Mucosa of descending colon (tissue), 3 donors: ENCODE results near the gene MINK1. TPM values are rescaled to one million over a fixed set of nuclear protein-coding genes. Genes with fewer than 3 reads are reported as not detected.

ENCODE experiments used
- ATAC-seq: fragments of 200-7000 bp; cut with Tn5 transposase; one replicate; pipeline ENCODE4 v1.9.1; 2020; ENCODE audit warnings: mild to moderate bottlenecking, moderate library complexity
- DNase-seq, 3 donors: peaks; one replicate each; pipeline ENCODE4 v3.0.0-alpha.2; 2020
- H3K36me3 ChIP-seq: fragments of 200-600 bp; one replicate; pipeline ENCODE4 v1.8.0; 2021; ENCODE audit warnings: low read depth, mild to moderate bottlenecking
- H3K4me1 ChIP-seq: fragments of 200-600 bp; one replicate; pipeline ENCODE4 v1.8.0; 2021; ENCODE audit warnings: low read depth, mild to moderate bottlenecking
- H3K4me3 ChIP-seq: fragments of 200-600 bp; one replicate; pipeline ENCODE4 v1.8.0; 2021; ENCODE audit warnings: mild to moderate bottlenecking
- H3K9me3 ChIP-seq: fragments of 200-600 bp; one replicate; pipeline ENCODE4 v1.8.0; 2021; ENCODE audit warnings: mild to moderate bottlenecking
- intact Hi-C, 2 donors: fragments of 100-400 bp; cut with DNase I in 1 of 2; cut with micrococcal nuclease in 1 of 2; formaldehyde crosslinking; loops; one replicate each; pipeline versions ENCODE4 v1.11.0 to v1.11.1; 2022; cut with DNase I, micrococcal nuclease
- total RNA-seq, 3 donors: library from RNA; stranded (reverse); fragmentation: NEBNext Ultra II Directional in 2 of 3; extraction: Animal tissue kit (Norgen Biotek cat#: 25700) in 2 of 3; gene quantifications; one replicate each; pipeline versions ENCODE4 v1.2.1 to v1.2.4, GENCODE V29; 2021 to 2023
- TF ChIP-seq, protein P1 (sequence below): fragments of 200-600 bp; IDR thresholded peaks from one replicate; pipeline ENCODE4 v1.8.0; 2022; ENCODE audit warnings: antibody characterized with exemption, mild to moderate bottlenecking
- donor health status: DM: no; HTN: no; CAD: no; lungs with moderate emphysema.
- donor health status: DM: no; HTN: no; CAD: no.
- donor health status: DM: no; HTN: yes; CAD: no.

Gene MINK1
- total RNA-seq, 3 donors from 2014 or later, result 140 to 227 (median 170) TPM

DNA sequence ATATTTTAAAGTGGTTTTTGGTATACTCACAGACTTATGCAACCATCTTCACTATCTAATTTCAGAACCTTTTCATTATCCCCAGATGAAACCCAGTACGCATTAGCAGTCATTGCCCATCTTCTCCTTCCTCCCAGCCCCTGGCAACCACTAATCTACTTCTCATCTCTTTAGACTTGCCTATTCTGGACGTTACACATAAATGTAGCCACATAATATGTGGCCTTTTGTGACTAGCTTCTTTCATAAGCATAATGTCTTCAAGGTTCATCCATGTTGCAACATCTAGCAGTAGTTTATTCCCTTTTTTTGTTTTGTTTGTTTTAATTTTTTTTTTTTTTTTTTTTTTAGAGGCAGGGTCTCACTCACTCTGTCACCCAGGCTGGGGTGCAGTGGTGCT is 37.7 kb downstream of the MINK1 start:
- no peak for DNase-seq
- no peak overlapping the region for H3K4me3 ChIP-seq
- ATAC-seq, result no peak
- TF ChIP-seq, protein P1, sequence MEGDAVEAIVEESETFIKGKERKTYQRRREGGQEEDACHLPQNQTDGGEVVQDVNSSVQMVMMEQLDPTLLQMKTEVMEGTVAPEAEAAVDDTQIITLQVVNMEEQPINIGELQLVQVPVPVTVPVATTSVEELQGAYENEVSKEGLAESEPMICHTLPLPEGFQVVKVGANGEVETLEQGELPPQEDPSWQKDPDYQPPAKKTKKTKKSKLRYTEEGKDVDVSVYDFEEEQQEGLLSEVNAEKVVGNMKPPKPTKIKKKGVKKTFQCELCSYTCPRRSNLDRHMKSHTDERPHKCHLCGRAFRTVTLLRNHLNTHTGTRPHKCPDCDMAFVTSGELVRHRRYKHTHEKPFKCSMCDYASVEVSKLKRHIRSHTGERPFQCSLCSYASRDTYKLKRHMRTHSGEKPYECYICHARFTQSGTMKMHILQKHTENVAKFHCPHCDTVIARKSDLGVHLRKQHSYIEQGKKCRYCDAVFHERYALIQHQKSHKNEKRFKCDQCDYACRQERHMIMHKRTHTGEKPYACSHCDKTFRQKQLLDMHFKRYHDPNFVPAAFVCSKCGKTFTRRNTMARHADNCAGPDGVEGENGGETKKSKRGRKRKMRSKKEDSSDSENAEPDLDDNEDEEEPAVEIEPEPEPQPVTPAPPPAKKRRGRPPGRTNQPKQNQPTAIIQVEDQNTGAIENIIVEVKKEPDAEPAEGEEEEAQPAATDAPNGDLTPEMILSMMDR, result no peak
- H3K9me3 ChIP-seq, result no peaks in the 10 kb centered on the region
- H3K36me3 ChIP-seq, result no peaks in the 10 kb centered on the region
- intact Hi-C loops, result no loop called here
- no peaks in the 10 kb centered on the region for H3K4me1 ChIP-seq

DNA sequence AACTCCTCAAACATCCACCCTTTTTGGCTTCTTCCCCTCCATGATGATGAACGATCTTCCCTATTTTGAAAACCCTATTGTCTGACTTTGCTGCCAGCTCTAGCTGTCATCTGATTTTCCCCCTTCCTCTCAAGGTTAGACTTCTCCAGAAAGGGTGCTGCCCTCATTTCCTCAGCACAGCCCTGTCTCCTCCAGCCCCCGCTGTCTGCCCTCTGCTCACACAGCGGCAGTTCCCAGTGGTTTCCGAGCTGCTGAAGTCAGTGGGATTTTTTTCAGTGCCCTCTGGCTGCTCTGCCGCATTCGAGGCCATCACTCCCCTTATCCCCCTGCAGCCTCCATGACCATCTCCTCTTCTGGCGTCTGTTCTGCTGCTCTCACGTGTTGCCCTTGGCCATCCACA is 39.6 kb downstream of the MINK1 start:
- H3K4me3 ChIP-seq, result no peak overlapping the region
- ATAC-seq (no peak), DNase-seq (no peak)
- H3K9me3 ChIP-seq, result no peaks in the 10 kb centered on the region
- no peaks in the 10 kb centered on the region for H3K36me3 ChIP-seq
- H3K4me1 ChIP-seq, result no peaks in the 10 kb centered on the region
- intact Hi-C loops, result no loop called here
- TF ChIP-seq, protein P1, result no peak

DNA sequence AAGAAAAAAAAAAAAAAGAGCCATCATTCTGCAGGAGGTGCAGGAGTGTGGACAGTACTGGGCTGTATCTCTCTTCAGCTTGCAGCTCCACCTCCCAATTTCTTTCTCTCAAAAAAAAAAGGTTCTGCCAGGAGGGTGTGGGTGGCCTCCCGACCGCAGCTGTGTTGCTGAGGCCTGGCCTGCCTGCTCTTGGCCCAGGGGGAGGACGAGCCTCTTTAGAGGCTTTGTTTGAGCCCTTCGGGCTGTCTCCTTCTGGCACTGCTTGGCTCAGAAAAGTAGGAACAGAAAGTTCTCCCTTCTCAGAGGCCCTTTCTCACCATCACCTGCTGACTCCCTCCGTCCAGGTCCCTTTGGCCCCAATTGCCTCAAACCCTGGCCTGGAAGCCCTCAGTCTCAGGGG is 43.9 kb downstream of the MINK1 start:
- Histone ChIP-seq H3K4me1 (no peaks in the 10 kb centered on the region), H3K36me3 (no peaks in the 10 kb centered on the region), H3K9me3 (no peaks in the 10 kb centered on the region), H3K4me3 (no peak overlapping the region)
- ATAC-seq, result no peak
- TF ChIP-seq, protein P1, result no peak
- no peak for DNase-seq
- intact Hi-C loops, result no loop called here

- intact Hi-C loops, result no loop called here
- Histone ChIP-seq H3K4me3 (no peak overlapping the region), H3K9me3 (no peaks in the 10 kb centered on the region), H3K4me1 (no peaks in the 10 kb centered on the region), H3K36me3 (peaks cover 3% of the 10 kb centered on the region)
- ATAC-seq (no peak), DNase-seq (no peak)
- TF ChIP-seq, protein P1, result no peak
These were observed 46.5 kb downstream of the MINK1 start for GRCh38 chr17:4879601-4880000.

- DNase-seq (no peak), ATAC-seq (no peak)
- Histone ChIP-seq H3K4me1 (no peaks in the 10 kb centered on the region), H3K4me3 (no peak overlapping the region), H3K36me3 (peaks cover 3% of the 10 kb centered on the region), H3K9me3 (no peaks in the 10 kb centered on the region)
- TF ChIP-seq, protein P1, result no peak
- intact Hi-C loops, result loop anchor here in 1 of 2 donors (10.0 kb wide), 2 partner anchors 96 to 176 kb away; partner anchors contain the start of genes GLTPD2, PELP1 and VMO1
These were observed 47.7 kb downstream of the MINK1 start for GRCh38 chr17:4880857-4881256.
